ENCODE measurements around the gene PKHD1.

Gene PKHD1

DNA sequence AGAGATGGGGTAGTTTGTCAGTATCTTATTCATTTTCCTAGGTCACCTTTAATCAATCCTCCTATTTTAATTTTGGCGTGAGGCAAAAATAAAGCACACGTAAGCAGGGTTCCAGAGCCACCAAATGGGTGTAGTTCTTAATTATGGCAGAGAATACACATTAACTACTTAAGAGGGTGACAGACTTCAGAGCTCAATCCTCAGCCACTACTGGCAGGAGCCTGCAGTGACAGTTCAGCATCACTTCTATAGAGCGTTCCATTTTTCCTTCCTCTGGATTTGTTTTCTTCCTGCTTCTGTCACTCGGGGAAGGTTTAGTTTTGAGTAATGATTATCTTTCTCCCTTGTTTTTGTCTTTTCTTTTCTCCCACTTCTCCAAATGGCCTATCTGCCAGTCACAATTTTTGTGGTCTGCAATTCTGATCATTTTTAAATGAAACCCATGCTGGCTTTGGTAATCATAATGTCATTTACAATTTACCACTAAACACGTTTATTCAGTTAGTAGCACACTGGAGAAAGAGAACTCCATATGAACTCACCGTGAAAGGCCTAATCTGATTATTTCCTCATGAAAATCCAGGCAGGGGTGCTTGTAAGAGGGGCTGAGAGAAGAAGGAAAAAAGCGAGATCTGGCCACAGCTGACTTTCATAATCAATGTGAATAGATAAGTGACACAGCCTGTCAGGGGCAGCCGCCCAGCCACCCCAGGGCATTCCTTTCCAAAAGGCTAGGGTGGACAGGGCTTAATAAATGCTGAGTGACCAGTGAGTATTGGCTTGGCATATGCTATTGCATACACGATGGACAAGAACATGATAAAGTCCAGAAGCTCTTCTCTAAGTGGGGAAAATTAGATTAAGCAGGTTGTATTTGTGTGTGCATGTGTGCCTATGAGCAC lies 412.1 kb downstream of the PKHD1 start:
- no peak for DNase-seq

DNA sequence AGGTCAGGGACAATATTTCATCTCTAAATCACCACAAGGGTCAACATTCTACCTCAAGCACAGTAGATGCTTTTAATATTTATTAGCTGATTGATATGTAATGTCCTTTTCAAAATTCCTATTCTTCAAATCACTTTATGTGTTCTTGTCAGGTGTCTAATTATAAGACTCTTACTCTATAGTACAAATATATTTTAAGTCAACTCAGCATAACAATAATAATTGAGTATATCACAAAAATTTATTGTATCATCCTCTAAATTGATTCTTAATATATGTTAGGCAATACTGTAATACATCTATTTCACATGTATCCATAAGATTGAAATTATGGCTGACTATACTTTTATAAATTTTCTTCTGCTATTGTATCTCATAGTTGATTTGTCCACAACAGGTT lies 423.9 kb downstream of the PKHD1 start:
- no peak for DNase-seq

DNA sequence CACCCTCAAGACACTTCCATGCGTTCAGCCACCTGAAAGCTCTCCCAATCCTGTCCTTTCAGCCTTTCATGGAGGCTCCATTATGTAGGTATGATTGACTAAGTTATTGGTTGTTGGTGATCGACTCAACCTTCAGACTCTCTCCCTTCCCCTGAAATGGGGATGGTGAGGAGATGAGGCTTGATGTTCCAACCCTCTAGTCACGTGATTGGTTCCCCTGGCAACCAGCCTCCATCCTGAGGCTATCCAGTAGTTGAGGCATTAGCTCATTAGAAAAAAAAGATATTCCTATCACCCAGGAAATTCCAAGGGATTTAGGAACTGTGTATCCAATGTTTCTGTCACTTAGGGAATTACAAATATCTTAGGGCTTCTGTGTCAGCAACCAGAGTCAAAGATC lies 426.6 kb downstream of the PKHD1 start:
- DNase-seq, result no peak

DNA sequence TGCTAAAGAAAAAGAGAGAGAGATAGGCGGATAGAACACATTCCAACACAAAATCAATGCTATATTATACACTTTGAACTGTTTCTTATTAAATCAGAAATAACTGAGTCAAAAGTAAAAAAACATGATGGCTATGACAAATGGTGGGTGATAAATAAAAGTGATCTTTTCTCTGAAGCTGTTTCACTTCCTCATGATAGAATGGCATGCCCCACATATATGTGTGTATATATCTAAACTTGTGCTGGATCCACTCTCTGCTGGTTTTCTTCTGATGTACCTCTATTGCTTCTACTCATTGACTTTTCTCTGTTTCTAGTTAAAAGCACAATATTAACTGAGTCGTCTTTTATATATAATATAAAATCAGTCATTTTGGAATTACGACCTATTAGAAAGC lies 429.9 kb downstream of the PKHD1 start:
- no peak for DNase-seq

DNA sequence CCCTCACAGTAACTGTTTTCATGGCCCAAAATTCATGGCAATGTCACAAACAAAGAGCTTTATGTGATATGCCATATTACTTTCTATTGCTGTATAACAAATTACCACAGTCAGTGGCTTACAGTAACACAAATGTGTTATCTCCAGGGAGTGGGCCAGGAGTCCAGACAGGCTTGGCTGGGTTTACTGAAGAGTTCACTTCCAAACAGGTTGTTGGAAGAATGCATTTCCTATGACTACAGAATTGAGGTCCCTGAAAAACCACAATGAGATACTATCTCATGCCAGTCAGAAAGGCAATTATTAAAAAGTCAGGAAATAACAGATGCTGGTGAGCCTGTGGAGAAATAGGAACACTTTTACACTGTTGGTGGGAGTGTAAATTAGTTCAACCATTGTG lies 431.9 kb downstream of the PKHD1 start:
- no peak for DNase-seq

DNA sequence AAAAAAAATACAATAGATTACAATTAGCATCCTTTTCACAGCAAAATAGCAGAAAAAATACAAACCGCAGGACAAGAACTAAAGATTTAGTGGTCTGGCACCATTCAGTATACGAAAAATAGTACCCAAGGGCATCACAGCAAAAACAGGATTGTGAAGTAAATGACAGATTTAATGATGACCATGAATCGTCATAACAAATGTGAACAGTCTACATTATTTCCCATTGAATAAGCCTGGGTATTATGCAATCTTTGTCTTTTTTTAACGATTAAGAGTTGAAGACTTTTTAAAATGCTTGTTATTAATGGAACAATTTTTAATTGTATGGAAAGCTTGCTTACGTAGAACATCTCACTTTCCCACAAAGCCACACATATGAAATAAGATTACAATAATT lies 432.8 kb downstream of the PKHD1 start:
- no peak for DNase-seq

DNA sequence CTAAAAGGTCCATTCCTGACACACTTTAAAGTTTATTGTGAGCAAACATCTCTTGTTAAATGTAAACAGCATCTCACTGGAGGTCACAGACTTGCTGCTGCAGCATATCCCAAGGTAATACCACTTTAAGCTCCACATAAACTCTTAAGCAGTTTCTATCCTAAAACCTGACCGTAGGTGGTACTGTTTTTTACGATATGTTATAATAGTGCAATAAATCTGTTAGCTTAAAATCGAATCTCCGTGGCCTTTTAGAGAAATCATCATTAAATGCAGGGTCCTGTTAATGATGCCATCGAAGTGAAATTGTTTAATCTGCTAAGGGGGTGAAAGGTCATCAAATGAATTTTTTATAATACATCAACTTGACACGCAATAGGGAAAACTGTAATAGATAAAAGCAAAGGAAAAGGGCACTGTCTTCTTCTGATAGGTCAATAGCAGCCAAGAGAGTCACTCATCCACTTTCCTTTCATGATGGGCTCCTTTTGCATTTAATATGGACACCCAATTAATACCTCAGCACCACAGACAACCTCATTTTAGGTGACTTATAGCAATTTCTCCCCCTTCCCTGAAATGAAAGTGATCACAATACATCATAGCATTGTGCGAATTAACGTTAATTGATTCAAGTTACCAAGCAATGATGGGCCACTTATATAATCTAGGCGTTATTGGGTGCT lies 436.1 kb downstream of the PKHD1 start:
- no peak for DNase-seq

DNA sequence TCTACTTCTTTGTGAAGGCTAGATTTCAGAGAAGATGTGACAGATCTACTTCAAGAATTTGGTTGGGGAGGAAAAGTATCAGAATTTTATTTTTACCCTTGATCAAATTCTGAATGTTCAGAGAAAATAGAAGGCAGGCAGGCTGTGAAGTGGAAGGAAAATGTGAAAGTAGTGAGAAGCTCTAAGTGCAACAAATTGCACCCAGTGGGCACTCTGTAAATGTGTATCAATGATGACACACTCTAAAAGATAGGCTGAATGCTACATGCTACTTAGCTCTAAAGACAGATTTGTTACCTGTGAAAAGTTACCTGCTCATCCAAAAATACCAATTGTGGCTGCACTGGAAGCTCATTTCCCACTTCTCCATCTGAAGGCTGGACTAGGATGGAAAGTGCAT lies 438.6 kb downstream of the PKHD1 start:
- DNase-seq, result no peak

DNA sequence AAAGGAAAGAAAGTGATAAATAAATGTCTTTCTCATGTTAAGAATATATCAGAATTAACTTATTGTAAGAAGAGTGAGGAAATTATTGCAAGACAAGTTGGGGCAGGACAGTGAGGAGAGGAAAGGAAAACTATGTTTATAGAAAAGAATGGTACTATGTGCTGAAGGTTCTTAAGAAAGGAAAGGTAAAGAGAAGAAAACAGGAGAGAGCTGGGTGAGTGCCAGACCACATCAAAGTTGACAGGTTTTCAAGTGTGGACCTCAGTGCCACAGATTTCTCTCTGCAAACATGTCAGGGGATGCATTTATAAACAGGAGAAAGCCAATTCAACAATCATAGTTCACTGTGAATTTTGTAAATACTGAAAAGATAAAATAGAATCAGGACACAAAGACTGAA lies 439.2 kb downstream of the PKHD1 start:
- DNase-seq, result no peak

DNA sequence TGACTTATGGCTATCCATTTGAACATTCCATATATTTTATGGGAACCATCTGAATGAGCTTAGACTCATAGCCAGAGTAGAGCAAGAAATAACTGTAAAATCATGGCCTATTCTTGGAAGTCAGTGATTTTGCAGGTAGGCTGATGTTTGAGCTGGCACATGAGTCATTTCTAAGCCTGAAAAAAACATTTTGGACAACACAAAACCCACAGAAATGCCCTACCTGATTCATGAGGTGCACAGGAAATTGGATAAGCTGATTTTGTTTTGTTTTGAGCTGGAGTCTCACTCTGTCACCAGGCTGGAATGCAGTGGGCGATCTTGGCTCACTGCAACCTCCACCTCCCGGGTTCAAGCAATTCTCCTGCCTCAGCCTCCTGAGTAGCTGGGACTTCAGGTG lies 443.0 kb downstream of the PKHD1 start:
- DNase-seq, result no peak

DNA sequence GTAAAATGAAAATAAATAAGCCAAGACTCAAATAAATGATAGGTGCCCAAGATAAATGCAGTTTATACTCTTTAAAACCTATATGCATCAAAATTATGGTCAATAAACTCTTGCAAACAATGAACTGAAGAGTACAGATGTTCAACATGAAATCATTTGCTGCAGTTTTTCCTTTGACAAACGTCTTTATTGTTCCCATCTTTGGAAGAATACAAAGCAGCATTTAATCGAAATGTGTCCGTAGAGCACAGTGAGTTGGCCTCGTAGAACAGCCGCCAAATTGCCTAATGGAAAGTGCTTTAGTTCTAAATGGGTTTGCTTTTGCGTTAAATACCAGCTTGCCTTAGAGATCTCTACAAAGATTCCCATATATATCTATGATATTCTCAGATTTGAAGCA lies 447.4 kb downstream of the PKHD1 start:
- DNase-seq, result no peak

DNA sequence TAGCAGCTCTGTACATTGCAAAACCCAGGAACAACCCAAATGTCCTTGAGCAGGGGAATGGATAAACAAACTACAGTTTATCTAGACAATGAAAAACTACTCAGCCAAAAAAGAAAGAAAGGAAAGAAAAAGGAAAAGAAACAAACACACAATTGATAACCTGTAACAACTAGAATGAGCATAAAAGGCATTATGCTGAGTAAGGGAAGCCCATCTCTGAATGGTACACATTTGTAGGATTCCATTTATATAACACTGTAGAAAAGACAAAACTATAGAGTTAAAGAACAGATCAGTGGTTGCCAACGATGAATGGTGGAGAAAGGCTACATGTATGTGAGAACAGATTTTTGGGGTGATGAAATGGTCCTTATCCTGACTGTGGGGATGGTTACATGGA lies 454.0 kb downstream of the PKHD1 start:
- DNase-seq, result no peak

DNA sequence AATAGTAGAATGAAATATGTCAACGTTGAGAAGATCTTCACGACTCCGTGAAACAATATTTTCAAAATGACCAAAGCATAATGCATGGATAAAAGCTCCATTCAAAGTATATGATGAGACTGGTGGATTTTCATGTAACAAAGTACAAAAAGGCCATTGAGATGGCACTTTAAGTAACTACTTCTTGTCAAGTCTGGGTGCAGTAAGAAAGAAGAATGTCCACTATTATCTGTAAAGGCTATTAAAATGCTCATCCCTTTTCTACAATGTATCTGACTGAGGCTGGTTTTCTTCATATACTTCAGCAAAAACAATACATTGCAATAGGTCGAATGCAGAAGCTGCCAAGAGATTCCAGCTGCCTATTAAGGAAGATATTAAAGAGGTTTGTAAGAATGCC lies 457.4 kb downstream of the PKHD1 start:
- DNase-seq, result no peak

DNA sequence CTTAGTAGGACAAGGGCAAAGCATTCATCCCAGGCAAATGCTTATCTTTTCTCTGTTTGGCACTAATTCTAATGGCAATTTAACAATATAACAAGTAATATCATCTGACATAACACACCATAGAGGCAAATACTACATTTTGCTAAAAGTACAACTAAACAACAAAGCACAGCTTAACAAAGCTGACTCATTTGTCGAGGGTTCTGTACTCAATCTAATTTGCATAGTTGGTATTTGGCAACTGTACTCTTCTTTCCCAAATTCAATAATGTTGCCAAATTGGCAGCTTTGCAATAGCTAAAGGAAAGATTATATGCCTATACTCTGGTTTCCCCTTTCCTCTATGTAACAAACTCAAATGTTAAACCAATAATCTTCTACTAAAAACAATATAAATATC lies 461.0 kb downstream of the PKHD1 start:
- no peak for DNase-seq

DNA sequence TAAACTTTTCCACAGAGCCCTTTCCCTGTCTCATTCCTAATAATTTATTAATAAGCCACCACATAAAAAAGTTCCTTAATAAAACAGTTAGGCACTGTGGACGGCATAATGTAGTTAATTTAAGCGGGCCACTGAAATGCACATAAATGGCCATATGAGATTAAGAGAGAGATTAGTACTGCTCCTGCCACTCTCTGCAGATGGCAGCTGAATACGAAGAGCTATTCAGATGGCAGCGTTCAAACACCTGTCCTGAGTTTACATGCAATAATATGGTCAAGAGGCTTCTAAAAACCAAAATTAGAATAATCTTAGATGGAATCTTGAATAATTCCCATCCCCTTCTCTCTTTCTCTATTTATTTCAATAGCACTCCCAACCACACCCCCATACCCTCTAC lies 461.8 kb downstream of the PKHD1 start:
- DNase-seq, result no peak

DNA sequence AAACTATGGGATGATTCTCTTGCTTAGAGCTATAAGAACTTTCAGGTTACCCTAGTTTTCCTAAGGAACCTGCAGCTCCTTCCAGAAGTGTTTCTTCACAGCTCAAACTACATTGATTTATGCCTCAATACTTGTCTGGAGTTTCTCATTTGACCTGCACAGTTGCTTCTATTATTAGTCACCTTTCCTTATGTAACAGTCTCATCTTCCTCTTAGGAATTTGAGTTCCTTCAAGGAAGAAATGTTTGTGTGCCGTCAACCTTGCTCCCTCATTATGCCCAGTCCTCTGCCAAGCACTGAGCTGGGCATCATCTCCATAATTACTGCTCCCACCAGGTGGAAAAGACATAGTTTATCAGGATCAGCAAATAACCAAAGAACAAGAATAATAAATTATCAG lies 466.4 kb downstream of the PKHD1 start:
- no peak for DNase-seq

DNA sequence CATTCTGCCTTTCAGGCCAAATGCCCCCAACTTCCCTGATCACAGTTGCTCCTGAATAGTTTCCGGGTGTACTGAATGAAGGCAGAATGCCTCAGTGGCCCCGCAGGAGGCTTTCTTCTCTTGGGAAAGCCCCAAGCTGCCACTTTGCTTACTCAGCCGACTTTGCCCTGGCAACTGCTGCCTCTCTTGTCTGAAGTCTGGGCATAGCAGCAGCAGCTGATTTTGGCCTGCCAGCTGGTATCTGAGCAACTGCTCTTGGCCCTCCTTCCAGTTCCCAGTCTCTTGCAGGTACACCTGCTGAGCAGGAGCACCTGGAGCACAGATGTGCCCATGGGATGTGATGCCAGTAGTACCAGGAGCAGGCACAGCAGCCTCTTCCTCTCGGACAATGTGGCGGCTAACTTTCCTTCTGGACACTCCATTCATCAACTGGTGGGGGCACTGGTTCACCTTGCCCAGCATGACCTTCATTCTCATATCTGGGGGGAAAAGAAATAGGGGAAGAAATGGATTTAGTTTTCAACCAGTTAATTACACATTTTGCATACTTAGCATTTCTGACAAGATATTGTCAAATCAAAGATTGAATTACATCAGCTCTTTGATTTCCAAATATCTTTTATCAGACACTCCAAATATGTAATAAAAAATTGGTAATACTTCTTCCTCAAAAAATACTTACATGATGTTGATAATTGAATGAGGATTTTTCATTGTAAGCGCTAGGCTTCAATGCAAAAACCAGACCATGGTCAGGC lies 468.2 kb downstream of the PKHD1 start:
- DNase-seq, result no peak

DNA sequence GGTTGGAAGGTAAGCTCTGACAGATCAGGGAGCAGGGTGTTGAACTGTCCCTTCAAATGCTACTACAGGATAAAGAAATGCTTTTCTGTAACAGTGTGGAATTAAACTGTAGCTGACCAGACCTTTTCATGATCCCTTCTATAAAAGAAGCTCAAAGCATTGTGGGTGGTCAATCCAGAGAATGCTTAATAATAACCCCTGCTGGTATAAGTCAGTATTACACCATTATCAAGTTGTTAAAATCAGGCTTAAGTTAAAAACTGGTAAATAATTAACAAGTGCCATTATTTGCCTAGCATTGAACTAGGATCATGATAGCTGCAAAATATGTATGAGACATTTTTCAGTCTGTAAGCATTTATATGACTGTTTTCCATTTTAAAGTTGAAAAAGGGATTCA lies 468.9 kb downstream of the PKHD1 start:
- DNase-seq, result no peak

DNA sequence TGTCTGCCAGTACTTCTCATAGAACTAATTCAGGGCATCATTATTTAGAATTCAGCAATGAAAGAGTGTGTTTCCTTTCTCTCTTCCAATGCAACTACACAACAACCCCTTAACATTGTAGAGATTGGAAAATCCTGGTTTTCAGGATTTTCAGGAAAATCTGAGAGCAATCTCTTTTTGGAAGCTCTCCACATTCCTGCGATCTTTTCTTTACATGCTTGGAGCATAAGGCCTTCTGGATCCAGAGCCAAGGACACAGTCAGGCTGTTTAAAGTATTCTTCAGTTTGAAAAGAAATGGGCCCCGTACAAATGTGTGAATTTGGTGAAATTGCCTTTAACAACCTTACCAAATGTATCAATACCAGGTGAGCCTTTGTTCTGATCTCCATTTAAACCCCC lies 469.7 kb downstream of the PKHD1 start:
- DNase-seq, result no peak

DNA sequence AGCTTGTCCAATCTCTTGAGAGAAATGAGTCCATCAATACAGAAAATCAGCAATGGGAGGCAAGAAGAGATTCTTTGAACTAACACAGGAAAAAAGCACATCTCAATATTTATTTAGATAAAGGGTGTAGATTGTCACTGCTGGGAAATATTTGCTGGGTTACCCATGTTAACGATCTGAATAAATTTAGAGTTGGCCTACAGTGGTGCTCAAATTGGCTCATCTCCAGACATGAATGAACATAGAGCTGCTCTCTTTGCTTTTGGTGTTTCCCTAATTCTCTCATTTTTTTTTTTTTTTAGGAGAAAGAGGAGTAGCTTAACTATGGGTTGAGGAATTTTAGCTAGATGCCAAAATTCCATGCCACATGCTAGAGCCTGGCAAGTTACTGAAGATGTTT lies 471.2 kb downstream of the PKHD1 start:
- no peak for DNase-seq

DNA sequence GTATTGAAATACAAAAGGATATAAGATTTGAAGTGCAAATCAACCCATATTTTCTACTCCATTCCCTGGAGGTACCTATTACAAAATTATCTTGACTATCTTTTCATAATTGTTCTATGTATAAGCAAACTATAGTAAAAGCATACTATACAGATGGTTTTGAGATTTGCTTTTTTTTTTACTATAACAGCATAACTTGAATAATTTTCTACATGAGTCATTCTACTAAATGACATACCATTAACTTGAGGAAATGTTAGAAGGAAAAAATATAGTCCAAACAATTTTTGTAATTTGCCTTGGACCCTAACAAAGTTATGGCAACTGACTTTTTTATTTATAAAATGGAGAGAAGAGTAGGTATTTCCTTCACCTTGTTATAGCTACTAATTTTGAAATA lies 472.7 kb downstream of the PKHD1 start:
- no peak for DNase-seq

DNA sequence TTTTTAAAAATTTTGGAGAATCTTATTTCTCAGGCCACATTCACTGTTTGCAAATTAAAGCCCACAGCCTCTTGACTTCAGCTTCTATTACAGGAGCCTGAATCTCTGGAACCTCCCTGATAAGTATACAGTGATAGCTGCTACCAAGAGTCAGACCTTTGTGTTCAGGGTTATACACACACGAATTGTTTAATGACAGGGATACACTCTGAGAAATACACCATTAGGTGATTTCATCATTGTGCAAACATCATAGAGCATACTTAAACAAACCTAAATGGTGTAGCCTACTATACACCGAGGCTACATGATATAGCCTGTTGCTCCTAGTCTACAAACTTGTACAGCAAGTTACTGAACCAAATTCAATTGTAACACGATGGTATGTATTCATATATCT lies 473.9 kb downstream of the PKHD1 start:
- DNase-seq, result no peak

DNA sequence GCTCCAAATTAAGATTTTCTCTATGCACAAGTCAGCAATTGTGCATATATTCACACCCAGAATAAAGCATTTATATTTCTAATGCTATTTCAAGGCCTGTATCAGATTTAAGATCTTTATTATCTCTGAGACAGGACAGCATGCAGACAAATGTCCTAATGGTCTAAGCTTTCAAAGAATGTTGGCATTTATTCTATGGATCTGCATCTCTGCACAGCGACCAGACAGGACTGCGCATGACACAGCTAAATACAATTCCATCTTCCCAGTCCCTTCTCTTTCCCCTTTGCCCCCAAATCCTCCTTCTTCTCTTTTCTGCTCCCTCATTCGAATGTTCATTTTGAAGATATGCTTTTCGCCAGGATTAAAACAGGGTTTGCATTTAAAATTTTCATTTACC lies 478.5 kb downstream of the PKHD1 start:
- DNase-seq, result no peak

DNA sequence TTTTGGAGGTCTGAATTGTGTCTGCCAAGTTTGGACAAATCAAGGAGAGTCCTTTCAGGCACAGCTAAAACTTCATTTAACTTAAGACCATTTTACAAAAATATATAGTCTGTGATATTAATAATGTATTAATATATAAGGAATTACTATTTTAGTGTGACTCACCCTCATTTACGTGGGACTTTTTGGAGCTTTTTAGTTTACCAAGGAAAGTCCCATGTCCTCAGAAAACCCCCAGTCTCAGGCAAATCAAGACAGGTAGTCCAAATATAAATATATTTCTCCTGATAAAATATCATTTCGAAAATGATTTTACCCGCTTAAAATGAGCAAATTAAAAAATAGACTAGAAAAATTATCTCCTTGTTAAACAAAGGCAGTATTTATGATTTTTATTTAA lies 479.0 kb downstream of the PKHD1 start:
- DNase-seq, result no peak

Data from SIG-M5 (cell line).